GM12878 (cell line): ENCODE measurements around the gene CCDC71.

Source experiments
- JUND ChIP-seq: IDR thresholded peaks from 2 replicates; pipeline ENCODE4 v1.6.1; 2012; ENCODE audit warnings: low read depth, mild to moderate bottlenecking, low read length, improper control_type of control experiment, moderate library complexity
- POLR2AphosphoS5 ChIP-seq: IDR thresholded peaks from 2 replicates; pipeline ENCODE4 v1.6.1; 2011; ENCODE audit warnings: mild to moderate bottlenecking, low read length, inconsistent platforms
- SP1 ChIP-seq: IDR thresholded peaks from one replicate; pipeline ENCODE4 v1.6.1; 2011; ENCODE audit warnings: low read depth, low read length
- ZNF274 ChIP-seq: IDR thresholded peaks from one replicate; pipeline ENCODE4 v1.8.0; 2011; ENCODE audit not compliant: insufficient read length, insufficient read depth
- TF ChIP-seq, protein P1 (sequence below): IDR thresholded peaks from 2 replicates; pipeline ENCODE4 v1.6.1; 2012; ENCODE audit warnings: low read depth, low read length, improper control_type of control experiment

DNA sequence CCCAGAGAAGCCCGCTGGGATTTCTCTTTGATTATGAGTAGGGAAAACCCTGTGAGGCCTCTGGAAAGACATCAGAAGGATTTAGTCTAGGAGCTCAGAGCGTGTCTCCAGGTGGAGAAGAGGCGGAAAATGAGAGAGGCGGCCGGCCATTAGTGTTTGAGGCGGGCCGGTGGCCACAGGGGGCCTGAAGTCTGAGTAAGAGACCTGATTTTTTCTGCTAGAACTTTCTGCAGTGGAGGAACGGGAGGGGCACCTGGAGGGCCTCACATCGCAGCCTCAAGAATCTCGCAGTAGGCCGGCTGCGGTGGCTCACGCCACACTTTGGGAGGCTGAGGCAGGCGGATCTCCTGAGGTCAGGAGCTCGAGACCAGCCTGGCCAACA is 33.8 kb upstream of the CCDC71 start:
- TF ChIP-seq POLR2AphosphoS5 (no peak), JUND (no peak), ZNF274 (no peak), SP1 (no peak)
- TF ChIP-seq, protein P1, sequence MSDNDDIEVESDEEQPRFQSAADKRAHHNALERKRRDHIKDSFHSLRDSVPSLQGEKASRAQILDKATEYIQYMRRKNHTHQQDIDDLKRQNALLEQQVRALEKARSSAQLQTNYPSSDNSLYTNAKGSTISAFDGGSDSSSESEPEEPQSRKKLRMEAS, result no peak
